Activated CD4-positive, alpha-beta T cell treated with anti-CD3 and anti-CD28 coated beads for 36 hours (primary cell): ENCODE measurements around the gene SPDYE11. TPM values are rescaled to one million over a fixed set of nuclear protein-coding genes. Genes with fewer than 3 reads are reported as not detected.
"Not testable (repeated sequence)": the region's sequence is repeated elsewhere in the genome, so short reads cannot be mapped to it uniquely, and the experiment has no call there.

Experiments
- ATAC-seq: fragments of 200-7000 bp; cut with Tn5 transposase; one replicate; pipeline ENCODE4 v1.10.0; 2021; ENCODE audit warnings: mild to moderate bottlenecking, moderate library complexity
- CTCF ChIA-PET: fragments of 350-600 bp; sonication (Branson Sonifier 250); formaldehyde crosslinking; loops from one replicate; lab custom pipeline; 2021; ENCODE audit warnings: antibody characterized with exemption; lab: Charles Lee
- POLR2A ChIA-PET: fragments of 350-600 bp; sonication (Branson Sonifier 250); formaldehyde crosslinking; loops from one replicate; lab custom pipeline; 2021; ENCODE audit warnings: antibody characterized with exemption, inconsistent platforms; lab: Charles Lee
- DNase-seq: peaks from one replicate; pipeline ENCODE4 v3.0.0-alpha.2; 2020
- H3K27ac Mint-ChIP-seq: one replicate; pipeline ENCODE4 v1.8.0; 2021; ENCODE audit warnings: mixed read lengths
- H3K27me3 Mint-ChIP-seq: one replicate; pipeline ENCODE4 v1.8.0; 2021; ENCODE audit warnings: mixed read lengths
- H3K36me3 Mint-ChIP-seq: one replicate; pipeline ENCODE4 v1.8.0; 2021; ENCODE audit warnings: low read depth, mixed read lengths
- H3K4me1 Mint-ChIP-seq: one replicate; pipeline ENCODE4 v1.8.0; 2021; ENCODE audit warnings: mixed read lengths
- H3K4me3 Mint-ChIP-seq: one replicate; pipeline ENCODE4 v1.8.0; 2021; ENCODE audit warnings: mild to moderate bottlenecking, moderate library complexity, mixed read lengths
- H3K9me3 Mint-ChIP-seq: one replicate; pipeline ENCODE4 v1.8.0; 2021; ENCODE audit warnings: low read depth, mixed read lengths
- intact Hi-C, 2 experiments: fragments of 100-400 bp; cut with DNase I in 1 of 2; cut with micrococcal nuclease in 1 of 2; formaldehyde crosslinking; loops; one replicate each; pipeline versions ENCODE4 v1.14.2 to v1.15.1; 2022 to 2024; cut with DNase I, micrococcal nuclease
- total RNA-seq, 2 experiments: library from RNA; stranded (reverse); gene quantifications; one replicate each; pipeline ENCODE4 v1.2.3, GENCODE V29; 2021

The SPDYE11 gene, protein sequence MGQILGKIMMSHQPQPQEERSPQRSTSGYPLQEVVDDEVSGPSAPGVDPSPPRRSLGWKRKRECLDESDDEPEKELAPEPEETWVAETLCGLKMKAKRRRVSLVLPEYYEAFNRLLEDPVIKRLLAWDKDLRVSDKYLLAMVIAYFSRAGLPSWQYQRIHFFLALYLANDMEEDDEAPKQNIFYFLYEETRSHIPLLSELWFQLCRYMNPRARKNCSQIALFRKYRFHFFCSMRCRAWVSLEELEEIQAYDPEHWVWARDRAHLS
- not detected for total RNA-seq

DNA sequence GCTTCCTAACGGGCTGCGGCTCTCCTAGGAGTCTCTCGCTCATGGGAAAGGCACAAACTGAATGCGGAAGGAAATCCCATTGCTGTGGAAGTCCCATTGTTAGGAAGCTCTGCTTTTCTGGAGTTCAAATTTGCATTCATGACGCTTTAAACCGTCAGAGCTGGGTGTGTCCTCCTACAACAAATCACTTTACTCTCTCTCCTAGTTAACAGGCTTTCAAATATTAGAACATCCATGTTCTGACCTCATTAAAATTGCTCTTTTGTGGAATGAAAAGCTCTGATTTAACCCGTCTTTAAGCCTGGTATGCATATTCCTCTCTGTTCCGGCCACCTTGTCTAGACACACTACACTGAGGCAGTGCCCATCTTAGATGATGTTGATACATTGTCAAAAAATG lies at the start of gene SPDYE11:
SPDYE11 (minus strand) TSS at position 101 of the 400 bp plus-strand sequence. CDS start 1,800 bp downstream, outside the sequence.
- CTCF ChIA-PET, DNase-seq, ATAC-seq, H3K4me1 Mint-ChIP-seq, POLR2A ChIA-PET, H3K4me3 Mint-ChIP-seq, H3K27ac Mint-ChIP-seq, H3K36me3 Mint-ChIP-seq, H3K27me3 Mint-ChIP-seq, intact Hi-C loops, H3K9me3 Mint-ChIP-seq: not testable (repeated sequence)

DNA sequence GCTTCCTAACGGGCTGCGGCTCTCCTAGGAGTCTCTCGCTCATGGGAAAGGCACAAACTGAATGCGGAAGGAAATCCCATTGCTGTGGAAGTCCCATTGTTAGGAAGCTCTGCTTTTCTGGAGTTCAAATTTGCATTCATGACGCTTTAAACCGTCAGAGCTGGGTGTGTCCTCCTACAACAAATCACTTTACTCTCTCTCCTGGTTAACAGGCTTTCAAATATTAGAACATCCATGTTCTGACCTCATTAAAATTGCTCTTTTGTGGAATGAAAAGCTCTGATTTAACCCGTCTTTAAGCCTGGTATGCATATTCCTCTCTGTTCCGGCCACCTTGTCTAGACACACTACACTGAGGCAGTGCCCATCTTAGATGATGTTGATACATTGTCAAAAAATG lies 28.2 kb upstream of the SPDYE11 start, which contains the start of gene SPDYE9:
SPDYE9 (minus strand) TSS at position 101 of the 400 bp plus-strand sequence. CDS start 1,800 bp downstream, outside the sequence.
- DNase-seq, POLR2A ChIA-PET, H3K4me1 Mint-ChIP-seq, CTCF ChIA-PET, intact Hi-C loops, H3K9me3 Mint-ChIP-seq, H3K27ac Mint-ChIP-seq, ATAC-seq, H3K4me3 Mint-ChIP-seq, H3K27me3 Mint-ChIP-seq, H3K36me3 Mint-ChIP-seq: not testable (repeated sequence)

DNA sequence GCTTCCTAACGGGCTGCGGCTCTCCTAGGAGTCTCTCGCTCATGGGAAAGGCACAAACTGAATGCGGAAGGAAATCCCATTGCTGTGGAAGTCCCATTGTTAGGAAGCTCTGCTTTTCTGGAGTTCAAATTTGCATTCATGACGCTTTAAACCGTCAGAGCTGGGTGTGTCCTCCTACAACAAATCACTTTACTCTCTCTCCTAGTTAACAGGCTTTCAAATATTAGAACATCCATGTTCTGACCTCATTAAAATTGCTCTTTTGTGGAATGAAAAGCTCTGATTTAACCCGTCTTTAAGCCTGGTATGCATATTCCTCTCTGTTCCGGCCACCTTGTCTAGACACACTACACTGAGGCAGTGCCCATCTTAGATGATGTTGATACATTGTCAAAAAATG lies 28.0 kb downstream of the SPDYE11 start, which contains the start of gene SPDYE8:
SPDYE8 (minus strand) TSS at position 101 of the 400 bp plus-strand sequence. CDS start 1,800 bp downstream, outside the sequence.
- CTCF ChIA-PET, result not testable (repeated sequence)

DNA sequence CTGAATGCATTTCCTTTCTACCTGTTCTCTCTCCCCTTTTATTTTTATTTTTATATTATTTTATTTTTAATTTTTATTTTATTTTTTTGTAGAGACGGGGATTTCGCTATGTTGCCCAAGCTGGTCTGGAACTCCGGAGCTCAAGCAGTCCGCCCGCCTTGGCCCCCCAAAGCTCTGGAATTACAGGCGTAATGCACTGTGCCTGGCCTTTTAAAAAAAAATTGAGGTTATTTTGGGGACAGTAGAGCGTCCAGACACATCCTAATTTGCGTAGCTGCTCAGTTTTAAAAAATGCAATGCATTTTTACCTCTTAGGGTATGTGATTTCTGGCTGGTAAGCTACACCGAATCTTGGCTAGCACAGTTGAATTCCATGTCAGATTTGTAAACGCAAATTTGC lies 51.2 kb downstream of the SPDYE11 start:
- DNase-seq, result peak; percentile 6
- POLR2A ChIA-PET, H3K36me3 Mint-ChIP-seq, ATAC-seq, intact Hi-C loops, H3K27me3 Mint-ChIP-seq, H3K27ac Mint-ChIP-seq, CTCF ChIA-PET, H3K4me1 Mint-ChIP-seq, H3K9me3 Mint-ChIP-seq: not testable (repeated sequence)
- H3K4me3 Mint-ChIP-seq, result peak overlapping the region; percentile 61

More for the DNA sequence above, 28.0 kb downstream of the SPDYE11 start, which contains the start of gene SPDYE8:
- H3K27me3 Mint-ChIP-seq, ATAC-seq, H3K36me3 Mint-ChIP-seq, POLR2A ChIA-PET, H3K27ac Mint-ChIP-seq, H3K9me3 Mint-ChIP-seq, intact Hi-C loops, DNase-seq, H3K4me1 Mint-ChIP-seq, H3K4me3 Mint-ChIP-seq: not testable (repeated sequence)

DNA sequence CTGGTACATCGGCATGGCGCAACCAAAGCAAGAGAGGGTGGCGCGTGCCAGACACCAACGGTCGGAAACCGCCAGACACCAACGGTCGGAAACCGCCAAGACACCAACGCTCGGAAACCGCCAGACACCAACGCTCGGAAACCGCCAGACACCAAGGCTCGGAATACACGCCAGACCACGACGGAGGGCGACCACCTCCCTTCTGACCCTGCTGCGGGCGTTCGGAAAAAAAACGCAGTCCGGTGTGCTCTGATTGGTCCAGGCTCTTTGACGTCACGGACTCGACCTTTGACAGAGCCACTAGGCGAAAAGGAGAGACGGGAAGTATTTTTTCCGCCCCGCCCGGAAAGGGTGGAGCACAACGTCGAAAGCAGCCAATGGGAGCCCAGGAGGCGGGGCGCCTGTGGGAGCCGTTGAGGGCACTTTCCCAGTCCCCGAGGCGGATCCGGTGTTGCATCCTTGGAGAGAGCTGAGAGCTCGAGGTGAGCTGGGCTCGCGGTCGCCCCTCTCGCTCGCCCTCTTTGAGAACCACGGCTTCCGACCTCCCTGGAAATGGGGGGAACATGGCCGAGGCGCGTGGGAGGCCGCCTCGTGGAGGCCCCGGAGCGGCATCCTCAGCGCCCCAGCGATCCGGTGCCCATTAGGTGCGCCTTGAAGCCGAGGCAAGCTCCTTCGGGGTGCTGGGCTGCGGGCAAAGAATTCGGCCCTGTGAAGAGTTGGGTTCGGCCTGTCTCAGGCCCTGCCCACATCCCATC lies 51.8 kb downstream of the SPDYE11 start:
- POLR2A ChIA-PET, intact Hi-C loops, H3K4me1 Mint-ChIP-seq, H3K9me3 Mint-ChIP-seq, H3K27me3 Mint-ChIP-seq, CTCF ChIA-PET, H3K36me3 Mint-ChIP-seq: not testable (repeated sequence)
- H3K27ac Mint-ChIP-seq, result peak overlapping the region; percentile 99
- peak; percentile 87 for DNase-seq
- H3K4me3 Mint-ChIP-seq, result peak overlapping the region; percentile 95
- peak; percentile 84 for ATAC-seq

DNA sequence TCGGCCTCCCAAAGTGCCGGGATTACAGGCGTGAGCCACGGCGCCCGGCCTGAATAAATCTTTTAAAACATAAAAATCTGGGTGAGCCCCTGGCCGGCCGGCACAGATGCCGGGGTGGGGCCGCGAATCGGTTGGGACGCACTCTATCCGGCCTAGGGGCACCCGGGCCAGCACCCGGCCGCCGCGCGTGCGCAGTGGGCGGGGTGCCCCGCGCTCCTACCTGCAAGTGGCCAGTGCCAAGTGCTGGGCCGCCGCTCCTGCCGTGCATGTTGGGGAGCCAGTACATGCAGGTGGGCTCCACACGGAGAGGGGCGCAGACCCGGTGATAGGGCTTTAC lies 52.4 kb downstream of the SPDYE11 start:
- Mint-ChIP-seq H3K27ac (peak overlapping the region; percentile 99), H3K4me3 (peak overlapping the region; percentile 95)
- DNase-seq, result peak; percentile 80
- H3K9me3 Mint-ChIP-seq, intact Hi-C loops, H3K36me3 Mint-ChIP-seq, POLR2A ChIA-PET, CTCF ChIA-PET, H3K4me1 Mint-ChIP-seq, H3K27me3 Mint-ChIP-seq: not testable (repeated sequence)
- ATAC-seq, result peak; percentile 85

DNA sequence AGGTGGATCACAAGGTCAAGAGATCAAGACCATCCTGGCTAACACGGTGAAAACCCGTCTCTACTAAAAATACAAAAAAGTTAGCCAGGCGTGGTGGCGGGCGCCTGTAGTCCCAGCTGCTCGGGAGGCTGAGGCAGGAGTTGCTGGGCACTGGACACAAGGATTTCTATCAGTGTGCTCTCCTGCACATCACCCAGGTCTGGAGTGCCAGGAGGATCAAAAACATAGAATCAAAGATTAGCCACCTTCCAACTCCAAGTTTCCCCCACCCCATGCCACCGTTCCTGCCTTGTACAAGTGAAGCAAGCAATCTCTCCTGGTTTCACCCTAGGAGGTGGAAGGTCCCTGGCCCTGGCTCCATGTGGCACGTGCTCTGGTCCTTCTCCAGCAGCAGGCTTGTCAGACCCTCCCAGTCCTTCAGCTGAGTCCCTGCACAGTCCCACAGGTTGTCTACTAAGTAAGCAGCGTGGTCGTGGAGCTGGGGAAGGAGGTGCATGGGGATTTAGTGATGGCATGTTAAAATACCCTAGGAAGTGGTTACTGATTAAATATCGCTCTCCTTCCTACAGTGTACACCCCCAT lies 59.7 kb downstream of the SPDYE11 start:
- H3K4me3 Mint-ChIP-seq, POLR2A ChIA-PET, H3K36me3 Mint-ChIP-seq, intact Hi-C loops, ATAC-seq, H3K9me3 Mint-ChIP-seq, DNase-seq, H3K27ac Mint-ChIP-seq, H3K4me1 Mint-ChIP-seq, H3K27me3 Mint-ChIP-seq, CTCF ChIA-PET: not testable (repeated sequence)

Other genes with a start within 250 kb of the SPDYE11 start
- gene TYW1B, start 229.7 kb downstream of the SPDYE11 start, total RNA-seq, result 1 to 10 TPM; 3.5 to 3.9 TPM
- gene POM121, start 132.8 kb downstream of the SPDYE11 start, total RNA-seq, result 10 to 100 TPM; 62.2 to 67.4 TPM
- under 1 TPM; 0.40 to 0.66 TPM for gene TRIM74, start 88.4 kb downstream of the SPDYE11 start, total RNA-seq
- gene SPDYE8, start 28.1 kb downstream of the SPDYE11 start, total RNA-seq, result not detected
- gene SPDYE9, start 28.1 kb upstream of the SPDYE11 start, total RNA-seq, result not detected